HG02623 (cell line): ENCODE results near the gene NUP35.

ENCODE experiments used
- ATAC-seq: cut with Tn5 transposase; IDR thresholded peaks from one replicate; pipeline ENCODE4 v1.9.1; 2021; ENCODE audit warnings: moderate library complexity; ENCODE audit not compliant: unreplicated experiment

NUP35 gene

GRCh38 chr2:183207110-183207509 lies 82.9 kb downstream of the NUP35 start:
- no peak for ATAC-seq

GRCh38 chr2:183209395-183210028 lies 85.3 kb downstream of the NUP35 start:
- no peak for ATAC-seq
